Measurements from ENCODE around the gene KCNJ1.

The KCNJ1 gene

GRCh38 chr11:128846985-128847384, 20.1 kb downstream of the KCNJ1 start:
- DNase-seq = no peak

DNA sequence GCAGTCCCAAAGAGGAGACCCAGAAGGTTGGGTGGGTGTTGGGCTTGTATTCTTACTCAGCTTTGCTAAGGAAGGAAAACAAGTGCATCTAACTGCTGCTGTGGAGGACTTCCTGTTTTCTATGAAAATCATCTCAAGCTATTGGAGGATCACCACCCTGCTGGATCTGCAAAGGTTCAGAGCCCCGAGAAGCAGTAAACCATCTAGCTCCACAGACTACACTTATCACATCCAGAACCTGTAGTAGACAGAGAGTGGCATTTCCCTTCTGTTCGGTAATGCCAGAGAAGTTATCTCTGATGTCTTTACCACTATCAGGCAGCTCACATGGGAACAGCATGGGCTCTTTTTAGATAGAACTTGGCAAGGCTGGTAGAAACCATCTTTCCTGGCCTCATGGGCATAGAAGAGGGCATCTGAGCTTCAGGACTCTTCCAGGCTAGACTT, 21.7 kb downstream of the KCNJ1 start:
- no peak for DNase-seq

GRCh38 chr11:128843198-128843785, 23.8 kb downstream of the KCNJ1 start:
- no peak for DNase-seq

DNA sequence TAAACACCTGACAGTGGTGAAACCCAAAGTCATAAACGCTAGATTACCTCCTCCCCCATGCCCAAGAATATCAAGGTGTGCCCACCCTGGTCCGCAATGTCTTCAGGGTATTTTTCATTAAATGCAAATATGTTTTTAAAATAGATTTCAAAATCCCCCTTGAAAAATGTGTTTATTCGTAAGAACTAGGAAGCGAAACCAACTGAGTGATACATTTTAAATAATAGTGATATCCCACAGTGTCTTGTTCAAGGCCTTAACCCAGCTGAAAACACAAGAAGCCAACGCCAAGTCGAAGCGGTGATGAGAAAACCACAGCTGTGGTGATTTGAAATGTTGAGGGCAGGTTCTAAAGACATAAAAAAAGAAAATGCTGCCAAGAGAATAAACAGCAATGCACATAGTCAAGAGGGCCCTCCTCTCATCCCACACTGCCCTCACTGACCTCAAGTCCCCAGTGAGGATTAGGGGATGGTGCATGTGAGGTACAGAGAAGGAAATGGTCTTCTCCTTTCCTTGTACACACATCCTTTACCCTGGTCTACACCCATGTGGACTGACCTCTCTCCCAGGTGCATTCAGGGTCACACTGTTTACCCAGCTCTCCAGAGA, 25.5 kb downstream of the KCNJ1 start:
- DNase-seq = no peak

DNA sequence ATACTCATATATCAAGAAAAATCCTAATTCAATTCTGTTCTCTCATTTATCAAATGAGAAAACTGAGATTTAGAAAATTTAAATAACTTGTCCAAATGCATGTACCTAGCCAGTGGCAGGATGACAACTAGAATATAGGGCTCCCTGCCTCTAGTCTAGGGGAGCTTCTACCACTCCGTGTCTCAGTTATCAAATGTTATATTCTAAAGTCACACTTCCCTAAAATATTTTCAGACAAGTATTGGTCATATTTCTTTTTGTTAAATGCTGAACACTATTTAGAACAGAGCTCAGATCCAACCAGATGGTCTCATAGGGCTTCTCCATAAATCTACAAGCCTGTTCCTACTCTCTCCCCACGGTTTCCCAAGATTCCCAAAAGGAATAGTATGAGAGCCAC, 26.3 kb downstream of the KCNJ1 start:
- no peak for DNase-seq

GRCh38 chr11:128840137-128840536, 27.0 kb downstream of the KCNJ1 start:
- no peak for DNase-seq

DNA sequence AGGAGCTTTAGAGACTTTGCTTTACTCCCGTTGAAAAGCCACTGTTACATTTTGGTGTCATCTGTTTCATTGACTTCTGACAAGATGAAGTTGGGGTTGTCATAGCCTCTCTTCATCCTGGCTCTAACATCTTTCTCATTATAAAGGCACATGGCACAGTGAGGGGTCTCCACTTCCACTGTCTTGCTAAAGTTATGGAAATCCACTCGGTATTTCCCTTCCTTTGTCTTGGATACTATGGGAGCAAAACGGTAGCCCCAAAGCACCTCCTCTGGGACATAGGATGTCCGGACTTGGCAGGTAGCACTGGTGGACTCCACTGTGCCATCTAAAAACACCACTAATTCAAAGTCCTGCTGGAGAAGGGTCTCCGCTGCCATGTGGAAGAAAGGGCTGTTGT, 28.0 kb downstream of the KCNJ1 start:
- DNase-seq = no peak

GRCh38 chr11:128837627-128838026, 29.5 kb downstream of the KCNJ1 start:
- DNase-seq = no peak

- no peak for DNase-seq
Measured at GRCh38 chr11:128835741-128836430, 31.2 kb downstream of the KCNJ1 start.

- no peak for DNase-seq
Measured at GRCh38 chr11:128834157-128834556, 32.9 kb downstream of the KCNJ1 start.

DNA sequence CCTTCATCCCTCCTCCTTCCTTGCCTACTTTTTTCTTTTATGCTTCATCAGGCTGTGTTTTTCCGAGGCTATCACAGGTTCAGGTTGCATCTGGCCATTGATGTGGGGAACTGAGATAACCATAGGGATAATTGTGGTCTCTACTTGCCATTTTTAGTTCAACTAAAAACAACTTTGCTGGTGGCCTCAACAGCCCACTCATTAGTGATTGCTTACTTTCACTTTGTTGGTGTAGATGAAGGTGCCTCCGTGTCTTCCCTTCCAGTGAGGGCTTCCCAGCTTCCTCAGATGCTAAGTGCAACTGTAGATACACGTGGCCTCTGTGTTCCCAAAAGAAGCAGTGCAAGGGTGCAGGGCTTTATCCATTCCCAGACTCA, 35.0 kb downstream of the KCNJ1 start:
- no peak for DNase-seq

- peak; percentile 88 to 93 for DNase-seq
Measured at GRCh38 chr11:128831174-128832120, 35.6 kb downstream of the KCNJ1 start.

DNA sequence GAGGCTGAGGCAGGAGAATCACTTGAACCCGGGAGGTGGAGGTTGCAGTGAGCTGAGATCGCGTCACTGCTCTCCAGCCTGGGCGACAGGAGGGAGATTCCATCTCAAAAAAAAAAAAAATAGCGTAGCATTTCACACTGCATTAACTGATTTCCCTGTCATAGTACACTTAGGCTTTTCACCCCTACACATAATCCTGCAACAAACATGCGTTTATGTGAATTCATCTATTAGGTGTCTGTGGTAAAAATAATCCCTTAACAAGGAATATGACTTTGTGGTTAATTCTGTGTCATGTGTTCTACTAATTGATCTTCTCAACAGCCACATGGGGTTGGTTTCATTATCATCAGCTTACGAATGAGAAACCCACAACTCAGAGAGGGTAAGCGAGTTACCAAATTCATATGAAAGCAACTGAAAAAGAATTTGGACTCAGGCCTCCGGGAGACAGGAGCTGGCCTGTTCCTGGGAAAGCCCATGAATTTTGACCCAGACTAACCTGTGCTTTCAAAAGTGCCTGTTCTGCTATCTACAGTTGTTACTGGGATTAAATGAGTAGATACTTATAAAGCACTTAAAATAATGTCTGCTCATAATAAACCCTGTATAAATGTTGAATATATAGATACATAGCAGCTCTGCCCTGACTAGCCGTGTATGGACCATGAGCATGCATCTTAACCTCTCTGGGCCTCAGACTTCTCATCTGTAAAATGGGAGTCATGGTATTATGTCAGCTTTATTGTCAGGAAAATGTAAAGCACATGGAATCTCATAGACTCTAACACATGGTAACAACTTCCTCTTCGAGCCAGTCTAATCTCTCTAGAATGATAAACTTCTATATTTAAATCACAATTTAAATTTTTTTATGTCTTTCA, 36.6 kb downstream of the KCNJ1 start:
- no peak for DNase-seq

GRCh38 chr11:128828350-128828749, 38.7 kb downstream of the KCNJ1 start:
- no peak for DNase-seq

DNA sequence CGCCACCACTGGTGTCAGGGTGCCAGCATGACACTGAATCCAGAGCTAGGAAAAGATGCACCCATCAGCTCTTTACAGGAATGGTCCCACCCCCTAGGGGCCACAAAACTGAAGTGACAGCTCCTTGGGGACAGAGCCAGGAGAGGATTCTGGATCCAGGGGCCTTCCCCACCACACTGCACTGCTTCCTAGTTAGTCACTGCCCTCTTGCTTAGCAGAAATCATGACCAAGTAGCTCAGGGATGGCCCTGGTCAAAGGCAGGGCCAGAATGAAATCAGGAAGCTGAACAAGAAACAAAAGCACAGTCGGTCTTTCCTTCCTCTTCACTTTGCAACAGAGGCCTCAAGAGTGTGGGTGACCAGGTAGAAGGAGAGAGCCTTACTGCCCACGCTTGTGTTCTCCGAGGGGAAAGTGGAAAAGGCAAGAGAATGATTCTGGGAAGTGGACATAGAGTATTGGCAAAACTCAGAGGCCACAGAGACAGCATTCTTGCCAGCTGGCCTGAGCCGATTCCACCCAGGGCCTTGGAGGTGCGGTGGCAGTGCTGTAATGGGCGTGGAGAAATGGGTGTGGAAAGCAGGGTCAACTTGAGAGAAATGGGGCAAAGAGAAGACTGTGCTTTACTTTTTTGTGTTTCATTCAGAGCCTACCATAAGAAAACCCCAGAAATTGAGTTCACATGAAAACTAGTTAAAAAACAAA, 39.8 kb downstream of the KCNJ1 start:
- no peak for DNase-seq

DNA sequence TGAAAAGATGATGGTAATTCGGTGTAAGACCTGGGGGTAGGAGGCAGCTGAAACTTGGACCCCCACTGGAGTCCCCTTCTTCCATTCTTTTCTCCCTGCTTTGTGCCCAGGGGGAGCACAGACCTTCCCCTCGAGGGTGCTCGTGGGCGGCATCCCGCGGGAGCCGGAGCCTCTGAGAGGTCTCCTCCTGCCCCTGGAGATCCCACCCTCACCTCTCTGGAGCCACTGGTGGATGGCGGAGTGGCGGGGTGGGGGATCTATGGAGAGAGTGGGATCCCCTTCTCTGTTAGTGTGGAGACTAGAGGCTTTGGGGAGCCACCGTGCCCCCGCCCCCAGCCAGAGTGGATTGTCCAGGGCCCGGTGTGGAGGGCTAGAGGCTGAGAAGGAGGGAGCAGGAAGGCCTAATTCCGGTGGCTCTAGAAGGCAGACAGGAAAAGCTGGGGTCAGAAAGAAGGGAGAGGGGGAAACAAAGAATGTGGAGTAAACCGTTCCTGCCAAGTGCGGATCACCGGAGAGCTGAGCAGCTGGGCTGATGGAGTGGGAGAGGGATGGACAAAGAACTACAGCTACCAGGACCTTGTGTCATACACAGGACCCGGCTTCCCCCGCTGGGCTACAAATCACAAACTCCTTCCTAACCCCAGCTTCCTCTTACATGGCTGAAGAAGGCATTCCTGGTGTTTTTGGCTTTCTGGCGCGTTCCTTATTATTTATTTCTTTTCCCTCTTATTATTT, 41.9 kb downstream of the KCNJ1 start:
- DNase-seq = no peak

DNA sequence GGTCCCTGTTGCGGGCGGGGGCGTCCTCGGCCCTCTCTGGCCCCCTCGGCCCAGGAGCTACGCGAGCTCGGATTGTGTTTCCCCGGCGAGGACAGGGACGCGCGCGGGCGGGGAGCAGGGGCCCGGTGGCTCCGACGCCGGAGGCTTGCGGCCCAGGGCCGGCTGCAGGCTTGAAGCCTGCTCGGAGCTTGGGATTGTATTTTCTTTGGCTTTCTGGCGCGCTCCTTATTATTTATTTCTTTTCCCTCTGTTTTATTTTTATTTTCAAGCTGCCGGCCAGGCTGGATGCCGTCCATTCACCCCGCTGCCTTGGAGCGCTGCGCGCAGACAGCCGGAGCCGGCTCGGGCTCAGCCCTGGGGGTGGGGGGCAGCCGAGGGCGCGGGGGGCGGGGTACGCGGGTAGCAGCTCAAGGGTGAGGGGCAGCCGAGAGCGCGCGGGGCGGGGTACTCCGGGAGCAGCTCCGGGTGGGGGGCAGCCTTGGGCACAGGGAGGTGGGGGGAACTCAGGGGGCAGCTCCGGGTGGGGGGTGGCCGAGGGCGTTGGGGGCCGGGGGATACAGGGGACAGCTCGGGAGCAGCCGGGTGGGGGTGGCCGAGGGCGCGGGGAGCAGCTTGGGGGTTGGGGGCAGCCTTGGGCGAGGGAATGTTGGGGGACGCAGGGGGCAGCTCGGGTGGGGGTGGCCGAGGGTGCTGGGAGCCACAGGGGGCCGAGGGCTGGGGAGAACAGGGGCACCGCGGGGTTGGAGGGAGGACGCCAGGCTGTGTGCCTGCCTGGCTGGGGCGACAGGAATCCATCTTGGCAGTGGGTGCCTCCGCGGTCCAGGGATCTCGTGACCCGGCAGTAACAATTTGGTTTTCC, 42.7 kb downstream of the KCNJ1 start:
- no peak for DNase-seq

DNA sequence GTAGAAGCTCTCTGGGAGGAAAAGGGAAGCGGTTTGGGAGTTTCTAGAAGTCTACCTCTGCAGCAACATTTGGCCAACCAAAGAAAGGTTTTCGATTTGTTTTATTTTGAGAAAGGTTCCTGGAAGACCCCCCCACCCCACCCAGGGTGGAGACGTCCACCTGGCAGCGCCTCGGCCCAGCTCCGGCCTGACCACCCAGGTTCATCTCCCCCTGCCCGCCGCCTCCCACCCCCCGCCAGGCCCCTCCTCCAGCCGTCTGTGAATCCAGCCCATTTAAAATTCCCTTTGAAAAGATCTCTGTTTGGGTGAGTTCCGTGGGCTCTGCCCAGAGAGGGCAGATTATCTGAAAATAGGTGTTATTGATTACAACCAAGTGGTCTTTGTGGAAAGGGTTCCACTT, 43.3 kb downstream of the KCNJ1 start:
- no peak for DNase-seq

GRCh38 chr11:128822130-128822529, 45.0 kb downstream of the KCNJ1 start:
- no peak for DNase-seq

GRCh38 chr11:128821556-128821955, 45.5 kb downstream of the KCNJ1 start:
- no peak for DNase-seq
